ENCODE measurements around the gene SIGLEC11. TPM values are rescaled to one million over a fixed set of nuclear protein-coding genes. Genes with fewer than 3 reads are reported as not detected.
"Not testable (repeated sequence)": the region's sequence is repeated elsewhere in the genome, so short reads cannot be mapped to it uniquely, and the experiment has no call there.

SIGLEC11 gene, protein sequence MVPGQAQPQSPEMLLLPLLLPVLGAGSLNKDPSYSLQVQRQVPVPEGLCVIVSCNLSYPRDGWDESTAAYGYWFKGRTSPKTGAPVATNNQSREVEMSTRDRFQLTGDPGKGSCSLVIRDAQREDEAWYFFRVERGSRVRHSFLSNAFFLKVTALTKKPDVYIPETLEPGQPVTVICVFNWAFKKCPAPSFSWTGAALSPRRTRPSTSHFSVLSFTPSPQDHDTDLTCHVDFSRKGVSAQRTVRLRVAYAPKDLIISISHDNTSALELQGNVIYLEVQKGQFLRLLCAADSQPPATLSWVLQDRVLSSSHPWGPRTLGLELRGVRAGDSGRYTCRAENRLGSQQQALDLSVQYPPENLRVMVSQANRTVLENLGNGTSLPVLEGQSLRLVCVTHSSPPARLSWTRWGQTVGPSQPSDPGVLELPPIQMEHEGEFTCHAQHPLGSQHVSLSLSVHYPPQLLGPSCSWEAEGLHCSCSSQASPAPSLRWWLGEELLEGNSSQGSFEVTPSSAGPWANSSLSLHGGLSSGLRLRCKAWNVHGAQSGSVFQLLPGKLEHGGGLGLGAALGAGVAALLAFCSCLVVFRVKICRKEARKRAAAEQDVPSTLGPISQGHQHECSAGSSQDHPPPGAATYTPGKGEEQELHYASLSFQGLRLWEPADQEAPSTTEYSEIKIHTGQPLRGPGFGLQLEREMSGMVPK
- 1 to 10 TPM in 2 of 4 donors, not detected in 2; 1.2 to 3.2 TPM for total RNA-seq

DNA sequence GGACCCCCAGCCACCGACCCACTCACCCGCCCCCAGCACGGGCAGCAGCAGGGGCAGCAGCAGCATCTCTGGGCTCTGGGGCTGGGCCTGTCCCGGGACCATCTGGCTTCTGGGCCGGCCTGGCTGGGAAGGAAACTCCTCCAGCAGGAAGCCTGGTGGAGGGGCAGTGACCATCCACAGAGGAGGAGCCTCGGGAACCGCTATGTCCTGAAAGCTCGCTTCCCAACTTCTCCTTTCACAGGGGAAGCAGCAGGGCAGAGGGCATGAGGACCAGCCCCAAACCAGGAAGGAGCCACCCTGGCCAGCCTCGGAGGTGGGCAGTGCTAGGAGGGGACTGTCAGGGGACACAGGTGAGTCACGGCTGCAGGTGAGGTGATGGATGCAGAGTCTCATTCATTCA, at the start of gene SIGLEC11:
SIGLEC11 (minus strand) TSS at position 193 of the 400 bp plus-strand sequence; CDS start at position 102, 91 bp downstream.
- peaks cover 0 to 20% (median under 1%) of the 10 kb centered on the region in 4 donors for H3K4me1 ChIP-seq
- DNase-seq; H3K9me3 ChIP-seq; in situ Hi-C loops (cut with MboI; ENCODE audit: low pct_ligation_motif_present in 1 of 4, low pct_unique_long_range_greater_than_20kb in 1 of 4, low sequenced_read_pairs in 3 of 4); H3K4me3 ChIP-seq; H3K27ac ChIP-seq; intact Hi-C loops (cut with DNase I; ENCODE audit: low total_unique reads); H3K36me3 ChIP-seq: not testable (repeated sequence)
- peaks cover 12% of the 10 kb centered on the region for H3K27me3 ChIP-seq
- 41% methylated on average over 4 of the region's 10 CpGs; no CpG with 5 or more reads in 1 of the 2 donors for WGBS, 2 donors (ENCODE audit: low coverage in 1 of 2)

GRCh38 chr19:50008532-50008931, 47.6 kb upstream of the SIGLEC11 start:
- TF ChIP-seq, protein P1, sequence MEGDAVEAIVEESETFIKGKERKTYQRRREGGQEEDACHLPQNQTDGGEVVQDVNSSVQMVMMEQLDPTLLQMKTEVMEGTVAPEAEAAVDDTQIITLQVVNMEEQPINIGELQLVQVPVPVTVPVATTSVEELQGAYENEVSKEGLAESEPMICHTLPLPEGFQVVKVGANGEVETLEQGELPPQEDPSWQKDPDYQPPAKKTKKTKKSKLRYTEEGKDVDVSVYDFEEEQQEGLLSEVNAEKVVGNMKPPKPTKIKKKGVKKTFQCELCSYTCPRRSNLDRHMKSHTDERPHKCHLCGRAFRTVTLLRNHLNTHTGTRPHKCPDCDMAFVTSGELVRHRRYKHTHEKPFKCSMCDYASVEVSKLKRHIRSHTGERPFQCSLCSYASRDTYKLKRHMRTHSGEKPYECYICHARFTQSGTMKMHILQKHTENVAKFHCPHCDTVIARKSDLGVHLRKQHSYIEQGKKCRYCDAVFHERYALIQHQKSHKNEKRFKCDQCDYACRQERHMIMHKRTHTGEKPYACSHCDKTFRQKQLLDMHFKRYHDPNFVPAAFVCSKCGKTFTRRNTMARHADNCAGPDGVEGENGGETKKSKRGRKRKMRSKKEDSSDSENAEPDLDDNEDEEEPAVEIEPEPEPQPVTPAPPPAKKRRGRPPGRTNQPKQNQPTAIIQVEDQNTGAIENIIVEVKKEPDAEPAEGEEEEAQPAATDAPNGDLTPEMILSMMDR (IDR thresholded peaks at IDR 0.05): no peak
- Histone ChIP-seq H3K27me3 (no peaks in the 10 kb centered on the region), H3K27ac (no peak overlapping the region), H3K36me3 (peaks cover 0 to 56% (median 23%) of the 10 kb centered on the region in 4 donors), H3K4me1 (peaks cover 5 to 16% (median 8%) of the 10 kb centered on the region in 4 donors), H3K4me3 (no peak overlapping the region), H3K9me3 (no peaks in the 10 kb centered on the region)
- no peak for DNase-seq
- WGBS, 2 donors (ENCODE audit: low coverage in 1 of 2): 65 to 70% methylated on average over 6 to 10 of the region's 10 CpGs
- in situ Hi-C loops (cut with MboI; ENCODE audit: low pct_ligation_motif_present in 1 of 4, low pct_unique_long_range_greater_than_20kb in 1 of 4, low sequenced_read_pairs in 3 of 4) (no loop called here), intact Hi-C loops (cut with DNase I; ENCODE audit: low total_unique reads) (no loop called here)

DNA sequence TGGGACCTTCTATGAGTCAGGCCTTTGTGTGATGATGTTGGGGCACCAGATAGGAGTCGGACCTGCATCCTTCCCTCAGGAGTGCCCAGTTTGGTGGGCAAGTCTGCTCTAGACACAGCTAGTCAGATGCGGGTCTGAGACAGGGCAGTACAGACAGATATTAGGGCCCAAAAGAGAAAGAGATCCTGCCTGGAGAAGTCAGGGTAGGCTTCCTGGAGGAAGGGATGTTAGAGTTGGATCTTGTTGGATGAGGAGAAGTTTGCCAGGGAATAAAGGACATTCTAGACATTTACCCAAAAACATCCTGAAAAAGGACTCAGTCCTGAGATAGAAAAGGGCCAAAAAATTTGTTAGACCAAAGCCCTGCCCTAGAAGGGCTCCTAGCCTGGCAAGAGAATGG, 47.0 kb upstream of the SIGLEC11 start:
- peaks cover 0 to 50% (median 20%) of the 10 kb centered on the region in 4 donors for H3K36me3 ChIP-seq
- no peaks in the 10 kb centered on the region for H3K27me3 ChIP-seq
- H3K4me3 ChIP-seq: no peak overlapping the region
- WGBS, 2 donors (ENCODE audit: low coverage in 1 of 2): 94 to 100% methylated on average over 1 to 2 of the region's 2 CpGs
- peaks cover 5 to 16% (median 8%) of the 10 kb centered on the region in 4 donors for H3K4me1 ChIP-seq
- in situ Hi-C loops (cut with MboI; ENCODE audit: low pct_ligation_motif_present in 1 of 4, low pct_unique_long_range_greater_than_20kb in 1 of 4, low sequenced_read_pairs in 3 of 4) (no loop called here), intact Hi-C loops (cut with DNase I; ENCODE audit: low total_unique reads) (no loop called here)
- no peaks in the 10 kb centered on the region for H3K9me3 ChIP-seq
- no peak overlapping the region for H3K27ac ChIP-seq
- TF ChIP-seq EP300 (IDR thresholded peaks at IDR 0.05; ENCODE audit: low read depth) (no peak), POLR2AphosphoS5 (IDR thresholded peaks at IDR 0.05) (no peak), POLR2A (IDR thresholded peaks at IDR 0.05) (no peak)
- TF ChIP-seq, protein P1 (IDR thresholded peaks at IDR 0.05): no peak
- no peak for DNase-seq

DNA sequence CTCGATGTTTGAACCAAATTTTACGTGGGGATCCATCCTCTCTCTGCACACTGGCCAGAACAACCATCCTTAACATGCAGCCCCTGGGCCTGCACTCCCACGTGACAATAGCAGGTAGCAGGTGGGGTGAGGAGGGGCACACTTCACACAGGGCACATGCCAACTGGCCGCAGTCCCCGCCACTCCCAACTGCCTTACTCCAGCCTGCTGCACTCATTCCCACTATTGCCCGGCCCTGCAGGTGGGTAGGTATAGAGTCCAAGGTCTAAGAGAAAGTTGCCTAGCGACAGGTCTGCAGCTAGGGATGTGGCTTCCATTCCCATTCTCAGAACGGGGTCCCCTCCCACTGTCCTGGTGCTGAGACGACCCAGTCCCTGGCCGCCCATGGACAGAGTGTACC, 46.2 kb upstream of the SIGLEC11 start:
- TF ChIP-seq, protein P1 (IDR thresholded peaks at IDR 0.05): no peak
- TF ChIP-seq POLR2AphosphoS5 (IDR thresholded peaks at IDR 0.05) (no peak), EP300 (IDR thresholded peaks at IDR 0.05; ENCODE audit: low read depth) (no peak), POLR2A (IDR thresholded peaks at IDR 0.05) (no peak)
- WGBS, 2 donors (ENCODE audit: low coverage in 1 of 2): 95 to 100% methylated on average over 2 to 10 of the region's 10 CpGs
- DNase-seq: no peak
- Histone ChIP-seq H3K9me3 (no peaks in the 10 kb centered on the region), H3K27ac (no peak overlapping the region), H3K4me1 (peaks cover 5 to 16% (median 8%) of the 10 kb centered on the region in 4 donors), H3K36me3 (peaks cover 0 to 55% (median 17%) of the 10 kb centered on the region in 4 donors), H3K4me3 (no peak overlapping the region), H3K27me3 (no peaks in the 10 kb centered on the region)
- intact Hi-C loops (cut with DNase I; ENCODE audit: low total_unique reads) (no loop called here), in situ Hi-C loops (cut with MboI; ENCODE audit: low pct_ligation_motif_present in 1 of 4, low pct_unique_long_range_greater_than_20kb in 1 of 4, low sequenced_read_pairs in 3 of 4) (no loop called here)
